Measurements from ENCODE around the gene RCAN2.

The RCAN2 gene

GRCh38 chr6:46263707-46264086, 227.6 kb downstream of the RCAN2 start:
- H3K27ac ChIP-seq, result no peak overlapping the region
- no peak for TF ChIP-seq CTCF (conservative IDR thresholded peaks at IDR 0.05)

GRCh38 chr6:46262928-46263706, 228.1 kb downstream of the RCAN2 start:
- TF ChIP-seq CTCF (conservative IDR thresholded peaks at IDR 0.05), result no peak
- no peak overlapping the region for H3K27ac ChIP-seq

GRCh38 chr6:46258249-46258648, 233.0 kb downstream of the RCAN2 start:
- H3K27ac ChIP-seq, result no peak overlapping the region
- no peak for TF ChIP-seq CTCF (conservative IDR thresholded peaks at IDR 0.05)

GRCh38 chr6:46255528-46255927, 235.7 kb downstream of the RCAN2 start:
- no peak overlapping the region for H3K27ac ChIP-seq
- no peak for TF ChIP-seq CTCF (conservative IDR thresholded peaks at IDR 0.05)

GRCh38 chr6:46254946-46255345, 236.3 kb downstream of the RCAN2 start:
- no peak for TF ChIP-seq CTCF (conservative IDR thresholded peaks at IDR 0.05)
- no peak overlapping the region for H3K27ac ChIP-seq

GRCh38 chr6:46254331-46254730, 236.9 kb downstream of the RCAN2 start:
- TF ChIP-seq CTCF (conservative IDR thresholded peaks at IDR 0.05), result no peak

GRCh38 chr6:46251583-46252339, 239.5 kb downstream of the RCAN2 start:
- TF ChIP-seq CTCF (conservative IDR thresholded peaks at IDR 0.05), result no peak
- no peak overlapping the region for H3K27ac ChIP-seq

More at GRCh38 chr6:46254331-46254730, 236.9 kb downstream of the RCAN2 start:
- no peak overlapping the region for H3K27ac ChIP-seq
